ENCODE data around the gene MYRFL.

Gene MYRFL

GRCh38 chr12:69896653-69897381 is 71.8 kb downstream of the MYRFL start:
- DNase-seq (ENCODE audit: low read depth, low spot score) = no peak

DNA sequence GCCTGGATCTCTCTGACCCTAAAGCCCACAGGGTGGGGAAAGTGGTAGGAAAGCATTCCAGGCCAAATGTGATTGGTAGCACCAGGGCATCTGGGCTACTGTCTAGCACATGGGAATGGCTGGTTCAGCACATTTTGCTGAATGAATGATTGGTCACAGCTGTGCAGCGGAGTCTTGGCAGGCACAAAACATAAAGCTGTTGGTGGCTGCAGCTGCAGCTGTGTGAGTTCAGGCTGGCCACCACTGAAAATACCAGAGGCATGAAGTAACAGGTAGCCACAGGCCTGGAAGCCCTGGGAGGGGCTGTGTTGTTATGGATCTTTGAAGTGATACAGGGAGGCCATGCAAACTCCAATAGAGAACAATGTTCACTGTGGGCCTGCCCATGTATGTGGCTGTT is 72.7 kb downstream of the MYRFL start:
- no peak for DNase-seq (ENCODE audit: low read depth, low spot score)

DNA sequence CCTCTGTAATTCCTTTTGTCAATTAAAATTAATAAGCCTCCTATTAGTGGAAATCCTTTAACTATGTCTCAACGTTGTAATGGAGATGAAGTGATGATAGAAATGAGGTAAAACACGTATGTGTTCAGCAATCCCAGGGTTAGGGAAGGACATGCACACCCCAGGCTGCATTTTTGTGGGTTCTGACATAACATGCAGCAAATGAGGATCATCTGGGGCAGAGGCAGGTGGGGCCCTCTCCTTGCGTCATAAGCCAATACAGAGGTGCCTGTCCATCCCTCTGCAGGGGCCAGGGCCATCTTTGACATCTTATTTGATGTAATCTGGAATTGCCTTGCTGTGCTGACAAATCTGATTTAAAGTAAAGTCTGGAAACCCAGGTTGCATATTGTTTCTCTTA is 73.2 kb downstream of the MYRFL start:
- no peak for DNase-seq (ENCODE audit: low read depth, low spot score)

- DNase-seq (ENCODE audit: low read depth, low spot score) = no peak
Observed at GRCh38 chr12:69900720-69901131, 75.7 kb downstream of the MYRFL start.

GRCh38 chr12:69901221-69901905 is 76.3 kb downstream of the MYRFL start:
- no peak for DNase-seq (ENCODE audit: low read depth, low spot score)

- no peak for DNase-seq (ENCODE audit: low read depth, low spot score)
Observed at GRCh38 chr12:69903548-69903947, 78.5 kb downstream of the MYRFL start.

DNA sequence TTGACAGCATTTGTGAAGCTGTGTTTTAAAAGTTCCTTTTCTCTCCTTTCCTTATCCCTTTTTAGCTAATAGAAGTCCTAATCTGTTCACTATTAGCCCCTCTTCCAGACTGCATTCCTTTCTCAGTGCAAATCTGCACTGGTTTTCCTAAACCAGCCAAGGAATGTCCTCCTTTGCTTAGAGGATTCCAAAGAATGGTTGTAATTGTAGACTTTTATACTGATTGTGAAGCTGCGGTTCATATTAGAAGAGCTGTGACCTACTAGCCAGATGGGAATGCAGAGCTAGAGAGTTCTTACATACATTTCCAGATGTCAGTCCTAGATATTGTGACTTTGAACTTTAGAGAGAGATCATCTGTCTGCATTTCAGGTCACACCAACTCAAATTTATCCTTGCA is 79.8 kb downstream of the MYRFL start:
- DNase-seq (ENCODE audit: low read depth, low spot score) = no peak

DNA sequence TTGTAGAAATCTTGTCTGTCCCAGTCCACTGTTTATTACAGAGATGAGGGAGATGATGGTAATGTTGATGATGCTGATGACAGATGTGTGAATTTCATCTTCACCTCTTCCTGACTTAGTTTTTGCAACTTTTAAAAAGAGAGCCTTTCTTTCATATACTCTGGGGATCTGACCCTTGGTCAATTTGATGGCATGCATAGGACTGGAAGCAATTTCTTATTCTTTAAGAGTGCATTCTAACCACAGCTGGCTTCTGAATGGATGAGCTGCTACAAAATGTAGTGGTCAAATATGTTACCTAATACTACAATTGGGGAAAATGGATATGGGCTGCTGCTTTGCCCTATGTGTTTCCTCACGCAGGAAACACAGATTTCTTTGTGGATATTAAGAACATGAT is 80.8 kb downstream of the MYRFL start:
- no peak for DNase-seq (ENCODE audit: low read depth, low spot score)

DNA sequence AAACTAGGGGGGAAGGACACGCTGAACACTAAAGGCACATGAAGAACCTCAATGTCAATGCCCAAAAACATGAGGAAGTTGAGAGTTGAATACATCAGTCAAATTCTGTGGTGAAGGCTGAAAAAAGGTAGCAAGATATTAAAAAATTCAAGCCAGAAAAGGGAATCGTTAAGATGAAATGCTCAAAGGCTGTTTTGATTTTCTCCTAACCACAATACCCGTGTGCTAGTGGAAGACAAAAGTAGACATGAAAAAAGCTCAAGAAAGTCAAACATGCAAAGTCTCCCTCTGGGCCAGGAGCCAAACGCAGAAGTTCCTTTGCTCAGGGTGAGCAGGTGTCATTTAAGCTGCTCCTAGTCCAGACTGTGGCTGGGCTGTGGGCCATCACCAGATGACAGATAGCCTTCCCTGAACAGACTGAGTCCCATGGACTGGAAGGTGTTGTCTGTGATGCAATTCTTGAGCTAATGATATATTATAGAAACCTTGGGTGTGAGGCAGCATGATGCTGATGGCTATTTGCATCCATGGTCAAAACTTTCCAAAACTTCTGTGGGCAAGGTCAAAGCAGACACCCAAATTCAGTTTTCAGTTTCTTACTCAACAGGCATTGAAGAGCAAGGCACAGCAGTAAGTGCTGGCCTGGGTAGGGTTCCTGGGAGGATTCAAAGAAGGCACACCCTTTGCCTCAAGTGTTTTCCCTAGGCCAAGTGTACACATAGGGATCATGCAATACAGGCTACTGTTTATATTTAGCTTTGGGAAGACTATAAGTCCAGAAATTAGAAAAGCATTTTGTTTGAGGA is 81.6 kb downstream of the MYRFL start:
- DNase-seq (ENCODE audit: low read depth, low spot score) = no peak

DNA sequence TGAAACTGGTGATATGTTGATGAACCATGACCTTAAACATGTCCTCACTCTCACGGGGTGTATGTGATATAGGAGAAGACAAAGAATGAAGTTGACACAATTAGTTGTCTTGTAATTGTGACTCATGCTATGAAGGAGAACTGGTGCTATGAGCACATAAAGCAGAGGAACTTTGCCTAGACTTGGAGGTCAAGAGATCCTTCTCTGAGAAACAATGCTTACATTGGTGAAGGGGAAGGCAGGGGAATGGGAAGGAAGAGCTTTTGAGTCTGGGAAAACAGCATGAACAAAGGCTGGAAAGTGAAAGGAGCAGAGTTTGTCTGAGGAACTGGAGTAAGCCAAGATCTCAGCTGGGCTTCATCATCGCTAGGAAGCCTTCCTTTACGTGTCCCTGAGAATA is 83.2 kb downstream of the MYRFL start:
- DNase-seq (ENCODE audit: low read depth, low spot score) = no peak

DNA sequence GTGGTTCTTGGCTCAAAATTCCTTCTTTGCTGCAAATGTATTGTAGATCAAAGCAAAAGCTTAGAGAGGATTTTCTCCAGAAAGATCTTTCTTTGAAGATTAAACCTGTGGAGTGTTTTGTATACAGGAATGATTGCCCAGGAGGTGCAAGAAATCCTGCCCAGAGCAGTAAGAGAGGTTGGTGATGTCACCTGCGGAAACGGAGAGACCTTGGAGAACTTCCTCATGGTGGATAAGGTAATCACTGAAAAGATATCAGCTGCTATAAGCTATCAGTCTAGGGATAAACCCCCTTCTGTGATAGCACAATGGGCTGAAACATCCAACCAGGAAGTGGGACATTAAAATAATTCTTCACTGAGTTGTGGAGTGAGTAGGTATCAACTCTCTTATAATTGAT is 85.7 kb downstream of the MYRFL start:
- no peak for DNase-seq (ENCODE audit: low read depth, low spot score)

DNA sequence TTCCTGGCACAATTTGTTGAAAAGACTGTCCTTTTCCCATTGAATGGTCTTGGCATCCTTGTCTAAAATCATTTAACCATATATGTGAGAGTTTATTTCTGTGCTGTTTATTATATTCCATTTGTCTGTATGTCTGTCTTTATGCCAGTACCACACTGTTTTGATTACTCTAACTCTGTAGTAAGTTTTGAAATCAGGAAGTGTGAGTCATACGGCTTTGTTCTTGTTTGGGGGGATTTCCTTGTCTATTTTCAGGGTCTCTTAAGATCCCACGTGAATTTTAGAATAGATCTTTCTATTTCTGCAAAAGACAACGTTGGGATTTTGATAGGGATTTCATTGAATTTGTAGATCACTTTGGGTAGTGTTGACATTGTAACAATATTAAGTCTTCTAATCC is 88.5 kb downstream of the MYRFL start:
- DNase-seq (ENCODE audit: low read depth, low spot score) = no peak

GRCh38 chr12:69915964-69916363 is 90.9 kb downstream of the MYRFL start:
- DNase-seq (ENCODE audit: low read depth, low spot score) = no peak

DNA sequence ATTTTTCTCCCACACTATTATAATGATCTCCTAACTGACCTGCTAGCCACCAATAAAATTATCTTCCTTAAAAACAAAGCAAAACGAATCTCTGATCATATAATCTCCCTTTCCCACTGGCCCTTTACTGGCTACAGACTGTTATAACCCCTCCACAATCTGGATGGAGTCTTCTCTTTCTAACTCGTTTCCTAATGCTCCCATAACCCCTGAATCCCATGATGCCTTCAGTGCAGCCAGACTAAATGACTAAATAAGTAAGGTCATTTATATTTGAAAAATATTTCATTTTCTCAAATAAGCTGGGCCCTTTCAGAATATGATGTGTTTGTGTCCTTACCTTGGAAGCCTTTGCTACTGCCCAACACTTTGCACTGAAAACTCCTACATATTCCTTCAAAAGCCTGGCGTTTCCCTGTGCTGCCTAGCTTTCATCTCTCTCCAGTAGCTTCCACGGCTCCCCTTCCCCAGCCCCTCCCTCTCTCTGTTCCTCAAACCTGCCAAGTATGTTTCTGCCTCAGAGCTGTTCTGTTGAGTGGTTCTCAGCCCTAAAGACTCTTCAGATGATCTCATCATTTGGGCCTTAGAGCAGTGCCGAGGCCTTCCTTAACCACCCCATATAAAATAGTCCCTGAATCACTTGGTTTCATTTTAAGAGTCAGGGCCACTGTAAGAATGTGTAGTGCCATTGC is 91.7 kb downstream of the MYRFL start:
- DNase-seq (ENCODE audit: low read depth, low spot score) = no peak

- no peak for DNase-seq (ENCODE audit: low read depth, low spot score)
Observed at GRCh38 chr12:69918287-69918686, 93.3 kb downstream of the MYRFL start.

GRCh38 chr12:69919495-69919894 is 94.5 kb downstream of the MYRFL start:
- DNase-seq (ENCODE audit: low read depth, low spot score) = no peak

DNA sequence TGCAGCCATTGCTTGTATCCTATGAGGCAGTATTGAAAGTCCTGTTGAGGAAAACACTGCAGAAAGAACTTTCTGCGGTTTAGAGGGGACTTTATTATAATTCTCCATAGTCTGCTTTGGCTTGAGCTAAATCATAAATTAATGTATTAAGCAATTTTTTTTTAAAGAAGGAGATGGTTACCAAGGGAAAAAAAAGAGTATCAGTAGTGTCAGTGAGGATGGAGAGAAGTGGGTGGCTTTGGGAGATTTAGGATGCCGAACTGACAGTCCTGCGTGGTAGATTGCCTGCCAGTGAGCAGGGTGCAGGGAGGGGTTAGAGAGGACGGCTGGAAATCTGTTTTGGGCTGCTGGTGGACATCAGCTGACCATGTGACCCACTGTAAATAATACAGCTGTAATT is 96.8 kb downstream of the MYRFL start:
- no peak for DNase-seq (ENCODE audit: low read depth, low spot score)

DNA sequence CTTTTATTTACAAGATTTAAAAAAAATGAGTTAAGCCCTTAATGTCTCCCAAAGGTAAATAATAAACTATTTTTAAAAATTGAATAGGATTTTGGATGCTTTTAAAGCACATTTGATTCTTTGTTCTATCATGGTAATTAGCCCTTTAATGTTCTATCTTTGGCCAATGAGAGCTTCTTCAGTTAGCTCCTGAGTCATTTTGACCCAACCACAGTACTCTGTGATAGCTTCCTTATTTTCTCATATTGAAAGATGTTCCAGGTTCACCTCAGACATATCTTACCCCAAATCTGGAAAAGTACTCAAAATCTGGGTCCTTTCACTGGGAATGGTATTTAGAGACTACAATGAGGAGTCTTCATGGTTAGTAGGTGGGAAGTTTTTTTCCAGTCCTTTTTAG is 98.0 kb downstream of the MYRFL start:
- no peak for DNase-seq (ENCODE audit: low read depth, low spot score)

DNA sequence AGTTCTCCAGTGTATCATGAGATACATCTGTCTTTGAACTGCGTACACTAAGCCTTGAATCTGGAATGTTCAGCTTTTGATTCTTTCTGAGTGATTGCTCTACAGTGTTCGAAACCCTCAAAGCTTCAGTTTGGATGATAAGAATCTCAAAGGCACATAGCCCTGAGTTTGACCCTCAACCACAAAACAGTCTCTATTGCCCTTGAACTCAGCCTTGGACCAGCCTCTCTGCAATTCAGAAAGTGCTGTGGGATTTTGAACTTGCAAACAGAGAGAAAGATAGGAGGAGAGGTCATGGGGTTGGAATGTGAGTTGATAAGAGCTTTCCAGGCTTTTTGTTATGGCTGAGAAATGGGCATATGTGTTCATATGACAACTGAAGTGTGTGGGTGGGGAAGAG is 100.3 kb downstream of the MYRFL start:
- no peak for DNase-seq (ENCODE audit: low read depth, low spot score)

DNA sequence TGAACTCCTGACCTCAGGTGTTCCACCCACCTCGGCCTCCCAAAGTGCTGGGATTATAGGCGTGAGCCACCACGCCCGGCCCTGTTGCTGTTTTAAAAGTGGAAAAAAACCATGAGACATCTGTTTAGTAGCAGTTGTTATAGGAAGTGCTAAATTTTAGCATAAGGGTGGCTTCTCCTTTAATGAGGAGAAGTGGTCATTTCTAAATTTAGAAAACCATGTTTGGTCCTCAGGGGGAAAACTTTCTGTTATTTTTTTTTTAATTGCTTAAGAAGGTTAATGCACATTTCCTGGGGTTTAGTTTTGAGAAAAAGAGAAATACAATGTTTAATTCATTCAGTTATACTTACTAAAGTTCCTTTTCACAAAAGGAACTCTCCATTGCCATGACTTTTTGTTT is 102.1 kb downstream of the MYRFL start:
- no peak for DNase-seq (ENCODE audit: low read depth, low spot score)

DNA sequence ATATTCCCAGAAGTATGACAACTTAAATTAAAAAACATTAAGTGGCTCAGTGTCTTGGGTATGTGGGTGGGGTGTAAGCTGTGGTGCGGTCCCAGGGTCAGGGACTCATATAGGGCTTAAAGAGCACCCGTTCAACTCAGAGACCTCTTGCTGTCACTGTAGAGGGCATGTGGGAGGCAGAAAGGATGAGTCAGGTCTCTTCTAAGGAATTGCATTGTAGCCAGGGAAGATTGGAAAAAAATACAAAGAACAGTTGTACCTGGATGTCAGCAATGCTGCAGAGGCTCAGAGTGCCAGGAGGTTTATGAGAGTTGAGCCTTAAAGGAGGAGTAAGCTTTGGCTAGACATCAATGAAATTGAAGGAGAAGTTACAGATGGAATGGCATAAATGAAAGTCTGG is 104.1 kb downstream of the MYRFL start:
- no peak for DNase-seq (ENCODE audit: low read depth, low spot score)

DNA sequence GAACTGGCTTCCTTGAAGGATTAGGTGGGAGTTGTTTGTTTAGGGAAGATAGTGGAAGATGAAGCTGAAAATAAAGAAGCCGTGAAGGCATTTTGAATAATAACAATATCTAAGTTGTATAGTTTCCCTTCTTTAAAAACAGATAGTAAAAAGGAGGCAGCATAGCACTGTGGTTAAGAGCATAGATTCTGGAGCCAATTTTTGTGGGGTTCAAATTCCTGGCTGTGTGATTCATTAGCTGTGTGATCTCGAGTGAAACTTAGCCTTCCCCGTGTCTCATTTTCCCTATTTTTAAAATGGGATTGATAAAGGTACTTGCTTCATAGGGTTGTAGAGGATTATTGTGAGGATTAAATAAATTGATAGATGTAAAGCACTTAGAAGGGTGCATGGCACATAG is 104.5 kb downstream of the MYRFL start:
- no peak for DNase-seq (ENCODE audit: low read depth, low spot score)
